ENCODE data around the gene ACVRL1.

GRCh38 chr12:51890133-51890464 is 17.2 kb upstream of the ACVRL1 start:
- TF ChIP-seq CTCF (conservative IDR thresholded peaks at IDR 0.05) (no peak), EZH2 (IDR thresholded peaks at IDR 0.05; ENCODE audit: low read depth) (no peak)

All from PC-9 (cell line).